Ishikawa (cell line): ENCODE data around the gene TRIM44.

Experiments used
- CEBPB ChIP-seq: IDR thresholded peaks from 2 replicates; pipeline ENCODE4 v1.6.1; 2012
- CREB1 ChIP-seq: IDR thresholded peaks from 2 replicates; pipeline ENCODE4 v1.6.1; 2012; ENCODE audit warnings: low read depth
- EGR1 ChIP-seq: IDR thresholded peaks from 2 replicates; pipeline ENCODE4 v1.6.1; 2012
- EP300 ChIP-seq: IDR thresholded peaks from 2 replicates; pipeline ENCODE4 v1.6.1; 2012; ENCODE audit warnings: borderline replicate concordance
- FOXM1 ChIP-seq: IDR thresholded peaks from 2 replicates; pipeline ENCODE4 v1.6.1; 2012; ENCODE audit warnings: low read depth, borderline replicate concordance
- MAX ChIP-seq: IDR thresholded peaks from 2 replicates; pipeline ENCODE4 v1.6.1; 2012
- NFIC ChIP-seq: IDR thresholded peaks from 2 replicates; pipeline ENCODE4 v1.6.1; 2012
- RAD21 ChIP-seq: IDR thresholded peaks from 2 replicates; pipeline ENCODE4 v1.6.1; 2012; ENCODE audit warnings: low read depth
- REST ChIP-seq: IDR thresholded peaks from 2 replicates; pipeline ENCODE4 v1.6.1; 2012; ENCODE audit warnings: low read depth, mild to moderate bottlenecking
- TAF1 ChIP-seq: IDR thresholded peaks from 2 replicates; pipeline ENCODE4 v1.6.1; 2012; ENCODE audit warnings: low read depth, mild to moderate bottlenecking
- TCF12 ChIP-seq: IDR thresholded peaks from 2 replicates; pipeline ENCODE4 v1.6.1; 2012; ENCODE audit warnings: low read depth
- TEAD4 ChIP-seq: IDR thresholded peaks from 2 replicates; pipeline ENCODE4 v1.6.1; 2012
- USF1 ChIP-seq: IDR thresholded peaks from 2 replicates; pipeline ENCODE4 v1.6.1; 2012
- YY1 ChIP-seq: IDR thresholded peaks from 2 replicates; pipeline ENCODE4 v1.6.1; 2012; ENCODE audit warnings: low read depth
- ZBTB7A ChIP-seq: IDR thresholded peaks from 2 replicates; pipeline ENCODE4 v1.6.1; 2012; ENCODE audit warnings: low read depth

The TRIM44 gene

GRCh38 chr11:35852056-35852455, 189.5 kb downstream of the TRIM44 start:
- TF ChIP-seq CEBPB (no peak), TEAD4 (no peak), RAD21 (no peak), REST (no peak), USF1 (no peak), TCF12 (no peak), YY1 (no peak), NFIC (no peak), FOXM1 (no peak)

GRCh38 chr11:35853971-35854370, 191.4 kb downstream of the TRIM44 start:
- TF ChIP-seq NFIC = no peak
- TF ChIP-seq FOXM1 = no peak
- no peak for TF ChIP-seq TCF12
- TF ChIP-seq CEBPB = no peak
- no peak for TF ChIP-seq EGR1
- no peak for TF ChIP-seq CREB1
- no peak for TF ChIP-seq TAF1
- no peak for TF ChIP-seq ZBTB7A

GRCh38 chr11:35855671-35856070, 193.1 kb downstream of the TRIM44 start:
- no peak for TF ChIP-seq ZBTB7A
- TF ChIP-seq TEAD4 = no peak
- no peak for TF ChIP-seq USF1
- no peak for TF ChIP-seq EGR1
- TF ChIP-seq TCF12 = no peak
- TF ChIP-seq CREB1 = no peak
- no peak for TF ChIP-seq FOXM1
- TF ChIP-seq CEBPB = no peak
- no peak for TF ChIP-seq RAD21
- TF ChIP-seq YY1 = no peak

GRCh38 chr11:35856259-35856658, 193.7 kb downstream of the TRIM44 start:
- no peak for TF ChIP-seq TCF12
- no peak for TF ChIP-seq CREB1
- TF ChIP-seq CEBPB = no peak
- TF ChIP-seq REST = no peak
- TF ChIP-seq USF1 = no peak
- TF ChIP-seq RAD21 = no peak
- no peak for TF ChIP-seq NFIC
- TF ChIP-seq EP300 = no peak
- no peak for TF ChIP-seq TAF1
- TF ChIP-seq MAX = no peak

- TF ChIP-seq TEAD4 = no peak
- TF ChIP-seq CREB1 = no peak
- no peak for TF ChIP-seq EP300
- no peak for TF ChIP-seq NFIC
- no peak for TF ChIP-seq CEBPB
- no peak for TF ChIP-seq TCF12
- TF ChIP-seq TAF1 = no peak
- no peak for TF ChIP-seq FOXM1
- TF ChIP-seq RAD21 = no peak
- TF ChIP-seq YY1 = no peak
- TF ChIP-seq MAX = no peak
- no peak for TF ChIP-seq ZBTB7A
- no peak for TF ChIP-seq EGR1
- no peak for TF ChIP-seq USF1
- TF ChIP-seq REST = no peak
These were observed 194.2 kb downstream of the TRIM44 start for GRCh38 chr11:35856756-35857155.
